ENCODE measurements around the gene TCP11. TPM values are rescaled to one million over a fixed set of nuclear protein-coding genes. Genes with fewer than 3 reads are reported as not detected.

TCP11 gene
- not detected in 5 replicates for total RNA-seq (2022; extraction: Qiagen RNA extraction; ENCODE audit: low read depth)

DNA sequence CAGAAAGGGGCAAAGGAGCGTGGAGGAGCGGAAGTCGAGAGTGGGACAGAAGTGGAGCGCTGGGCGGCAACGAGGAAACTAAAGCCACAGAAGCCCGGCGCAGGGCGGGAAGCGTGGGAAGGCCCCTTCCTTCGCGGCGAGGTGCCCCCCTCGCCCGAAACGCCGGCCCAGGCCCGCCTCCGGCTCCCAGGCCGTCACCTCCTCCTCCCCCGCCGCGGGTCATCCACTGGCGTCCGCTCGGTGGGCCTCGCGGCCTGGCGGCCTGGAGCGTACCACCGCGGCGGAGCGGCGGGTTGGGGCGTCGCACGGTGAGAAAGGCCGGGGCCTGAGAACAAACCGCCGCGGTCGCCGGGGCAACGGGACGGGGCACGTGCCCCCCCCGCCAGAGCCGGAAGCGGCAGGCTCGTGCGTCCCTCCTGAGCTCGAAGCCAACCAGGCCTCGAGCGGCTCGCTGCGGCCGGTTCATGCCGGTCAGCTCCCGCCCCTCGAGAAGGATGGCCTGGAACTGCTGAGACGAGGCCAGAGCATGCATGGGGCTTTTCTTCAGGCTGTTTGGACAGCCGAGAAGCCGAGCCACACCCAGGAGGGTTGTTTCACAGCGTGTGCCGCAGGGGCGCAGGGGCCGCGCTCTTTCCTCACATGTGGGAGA, at the start of gene TCP11:
Gene TCP11, minus strand, starts transcription at position 333 of the 649 bp plus-strand sequence. CDS start 469 bp downstream, outside the sequence.

Other genes with a start within 250 kb of the TCP11 start
- 0.05 to 0.12 TPM (median 0.07 TPM) in 5 replicates for gene SCUBE3, start 72.6 kb upstream of the TCP11 start, total RNA-seq (2022; extraction: Qiagen RNA extraction; ENCODE audit: low read depth)
- 8.6 to 12.3 TPM (median 8.9 TPM) in 5 replicates for gene ZNF76, start 118.4 kb upstream of the TCP11 start, total RNA-seq (2022; extraction: Qiagen RNA extraction; ENCODE audit: low read depth)
- gene DEF6, start 156.5 kb upstream of the TCP11 start, total RNA-seq (2022; extraction: Qiagen RNA extraction; ENCODE audit: low read depth), result 0.06 to 0.09 TPM (median 0.06 TPM) in 3 of 5 replicates, not detected in the others
- 4.8 to 7.0 TPM (median 5.7 TPM) in 5 replicates for gene PPARD, start 201.2 kb upstream of the TCP11 start, total RNA-seq (2022; extraction: Qiagen RNA extraction; ENCODE audit: low read depth)